Activated B cell treated with CpG ODN at 0.5 μM for 24 hours (primary cell): ENCODE results near the gene KSR2. TPM values are rescaled to one million over a fixed set of nuclear protein-coding genes. Genes with fewer than 3 reads are reported as not detected.

Experiments used
- ATAC-seq: fragments of 200-7000 bp; cut with Tn5 transposase; one replicate; pipeline ENCODE4 v1.10.0; 2021; ENCODE audit warnings: low read depth, mild to moderate bottlenecking, moderate library complexity
- CTCF ChIA-PET: fragments of 350-600 bp; sonication (Branson Sonifier 250); formaldehyde crosslinking; loops from one replicate; lab custom pipeline; 2021; ENCODE audit warnings: antibody characterized with exemption; lab: Charles Lee
- POLR2A ChIA-PET: fragments of 350-600 bp; sonication (Branson Sonifier 250); formaldehyde crosslinking; loops from one replicate; lab custom pipeline; 2021; ENCODE audit warnings: antibody characterized with exemption; lab: Charles Lee
- DNase-seq: peaks from one replicate; pipeline ENCODE4 v3.0.0; 2022
- H3K27ac Mint-ChIP-seq: one replicate; pipeline ENCODE4 v1.8.0; 2020; ENCODE audit warnings: mixed read lengths
- H3K27me3 Mint-ChIP-seq: one replicate; pipeline ENCODE4 v1.8.0; 2021; ENCODE audit warnings: mixed read lengths
- H3K36me3 Mint-ChIP-seq: one replicate; pipeline ENCODE4 v1.8.0; 2021; ENCODE audit warnings: low read depth, mixed read lengths
- H3K4me1 Mint-ChIP-seq: one replicate; pipeline ENCODE4 v1.8.0; 2021; ENCODE audit warnings: mixed read lengths
- H3K4me3 Mint-ChIP-seq: one replicate; pipeline ENCODE4 v1.8.0; 2020; ENCODE audit warnings: mild to moderate bottlenecking, mixed read lengths
- H3K9me3 Mint-ChIP-seq: one replicate; pipeline ENCODE4 v1.8.0; 2020; ENCODE audit warnings: mixed read lengths
- intact Hi-C: fragments of 100-400 bp; cut with micrococcal nuclease; formaldehyde crosslinking; loops from one replicate; pipeline ENCODE4 v1.15.1; 2024
- total RNA-seq: library from RNA; stranded (reverse); gene quantifications from 2 replicates; pipeline ENCODE4 v1.2.3, GENCODE V29; 2022
- TF ChIP-seq, protein P1 (sequence below): fragments of 200-600 bp; IDR thresholded peaks from one replicate; pipeline ENCODE4 v1.8.0; 2022; ENCODE audit warnings: antibody characterized with exemption, mild to moderate bottlenecking

KSR2 gene
- total RNA-seq, 1 donor from 2014 or later, result not detected

DNA sequence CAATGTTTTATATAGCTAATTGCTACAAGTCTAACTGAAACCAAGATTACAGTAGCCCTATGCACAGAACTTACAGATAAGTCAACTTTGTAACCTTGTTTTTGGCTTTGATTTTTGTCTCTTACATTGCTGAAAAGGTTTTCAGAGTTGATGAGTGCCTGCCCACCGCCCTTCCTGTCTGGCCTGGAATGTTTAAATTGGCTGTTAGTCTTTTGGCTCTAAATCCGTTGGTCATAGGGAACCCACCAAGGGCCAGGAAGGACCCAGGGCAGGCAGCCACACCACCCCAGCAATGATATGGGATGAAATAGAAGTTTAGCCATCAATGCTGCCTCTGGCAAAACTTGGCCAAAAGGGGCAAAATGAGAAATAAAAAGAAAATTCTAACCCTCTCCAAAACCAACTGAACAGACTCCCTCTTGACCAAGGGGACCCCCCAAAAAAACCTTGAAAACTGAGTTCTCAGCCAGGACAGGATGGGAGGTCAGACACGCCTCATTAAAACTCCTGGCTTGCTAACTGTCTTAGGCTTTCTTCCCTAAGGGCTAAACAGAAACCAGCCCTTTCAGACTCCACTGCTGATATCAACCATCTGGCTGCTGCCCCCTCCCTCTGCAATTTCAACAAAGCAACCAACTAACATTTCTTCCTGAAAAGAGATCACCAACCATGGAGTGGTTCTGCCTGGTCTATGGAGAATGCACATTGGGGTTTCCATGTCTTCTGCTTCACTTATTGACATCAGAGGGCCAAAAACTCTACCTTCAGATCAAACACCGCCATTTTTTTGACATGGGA lies 365.3 kb downstream of the KSR2 start:
- Mint-ChIP-seq H3K4me1 (no peaks in the 10 kb centered on the region), H3K27ac (no peak overlapping the region), H3K4me3 (no peak overlapping the region), H3K9me3 (no peaks in the 10 kb centered on the region), H3K27me3 (no peaks in the 10 kb centered on the region), H3K36me3 (no peaks in the 10 kb centered on the region)
- ChIA-PET POLR2A (no interaction called here), CTCF (no interaction called here)
- intact Hi-C loops, result no loop called here
- ATAC-seq (no peak), DNase-seq (no peak)
- TF ChIP-seq, protein P1, sequence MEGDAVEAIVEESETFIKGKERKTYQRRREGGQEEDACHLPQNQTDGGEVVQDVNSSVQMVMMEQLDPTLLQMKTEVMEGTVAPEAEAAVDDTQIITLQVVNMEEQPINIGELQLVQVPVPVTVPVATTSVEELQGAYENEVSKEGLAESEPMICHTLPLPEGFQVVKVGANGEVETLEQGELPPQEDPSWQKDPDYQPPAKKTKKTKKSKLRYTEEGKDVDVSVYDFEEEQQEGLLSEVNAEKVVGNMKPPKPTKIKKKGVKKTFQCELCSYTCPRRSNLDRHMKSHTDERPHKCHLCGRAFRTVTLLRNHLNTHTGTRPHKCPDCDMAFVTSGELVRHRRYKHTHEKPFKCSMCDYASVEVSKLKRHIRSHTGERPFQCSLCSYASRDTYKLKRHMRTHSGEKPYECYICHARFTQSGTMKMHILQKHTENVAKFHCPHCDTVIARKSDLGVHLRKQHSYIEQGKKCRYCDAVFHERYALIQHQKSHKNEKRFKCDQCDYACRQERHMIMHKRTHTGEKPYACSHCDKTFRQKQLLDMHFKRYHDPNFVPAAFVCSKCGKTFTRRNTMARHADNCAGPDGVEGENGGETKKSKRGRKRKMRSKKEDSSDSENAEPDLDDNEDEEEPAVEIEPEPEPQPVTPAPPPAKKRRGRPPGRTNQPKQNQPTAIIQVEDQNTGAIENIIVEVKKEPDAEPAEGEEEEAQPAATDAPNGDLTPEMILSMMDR, result no peak

DNA sequence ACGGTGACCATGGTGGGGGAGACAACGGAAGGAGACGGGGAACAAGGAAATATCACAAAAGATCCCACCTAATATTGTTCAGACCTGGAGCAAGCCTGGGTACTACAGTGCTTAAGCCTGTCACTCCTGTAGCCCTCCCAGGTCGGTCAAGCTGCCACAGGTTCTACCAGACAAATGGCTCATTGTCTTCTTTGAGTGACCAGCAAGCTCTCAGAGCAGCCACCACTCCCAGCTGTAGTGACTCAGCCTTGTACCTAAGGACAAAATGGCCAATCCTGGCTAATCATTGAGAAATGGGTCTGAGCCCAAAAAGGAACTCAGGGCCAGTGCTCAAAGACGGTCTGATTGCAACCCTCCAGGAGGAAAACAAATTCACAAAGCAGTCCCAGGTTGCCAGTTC lies 368.9 kb downstream of the KSR2 start:
- peaks cover 3% of the 10 kb centered on the region for H3K27me3 Mint-ChIP-seq
- ATAC-seq (no peak), DNase-seq (no peak)
- ChIA-PET POLR2A (no interaction called here), CTCF (interaction anchor here (0.6 kb wide), 1 partner anchor 1600 kb away, joined by 4 read pairs; no protein-coding TSS in a partner anchor)
- TF ChIP-seq, protein P1, result no peak
- no peaks in the 10 kb centered on the region for H3K36me3 Mint-ChIP-seq
- no peaks in the 10 kb centered on the region for H3K4me1 Mint-ChIP-seq
- intact Hi-C loops, result no loop called here
- peaks cover 3% of the 10 kb centered on the region for H3K9me3 Mint-ChIP-seq
- no peak overlapping the region for H3K4me3 Mint-ChIP-seq
- no peak overlapping the region for H3K27ac Mint-ChIP-seq

DNA sequence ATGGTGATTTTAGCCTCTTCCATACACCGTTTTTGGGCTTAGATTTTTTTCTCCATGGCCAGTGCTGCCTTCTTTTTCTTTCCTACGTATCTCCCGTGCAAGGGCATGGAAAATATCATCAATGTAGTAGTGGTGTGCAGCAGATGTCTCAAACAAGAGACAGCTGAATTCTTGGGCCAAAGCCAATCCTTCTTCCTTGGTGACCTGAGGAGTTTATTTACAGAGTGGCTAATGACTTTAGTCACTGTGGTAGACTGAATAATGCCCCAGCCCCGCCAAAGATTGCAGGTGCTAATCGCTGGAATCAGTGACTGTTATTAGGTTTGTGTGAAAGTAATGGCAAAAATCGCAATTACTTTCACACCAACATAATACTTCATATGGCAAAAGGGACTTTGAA lies 371.8 kb downstream of the KSR2 start:
- H3K27ac Mint-ChIP-seq, result no peak overlapping the region
- H3K27me3 Mint-ChIP-seq, result peaks cover 10% of the 10 kb centered on the region
- no peak overlapping the region for H3K4me3 Mint-ChIP-seq
- ATAC-seq, result no peak
- POLR2A ChIA-PET, result no interaction called here
- CTCF ChIA-PET, result no interaction called here
- intact Hi-C loops, result no loop called here
- TF ChIP-seq, protein P1, result no peak
- peaks cover 3% of the 10 kb centered on the region for H3K9me3 Mint-ChIP-seq
- no peaks in the 10 kb centered on the region for H3K36me3 Mint-ChIP-seq
- DNase-seq, result no peak
- H3K4me1 Mint-ChIP-seq, result no peaks in the 10 kb centered on the region

DNA sequence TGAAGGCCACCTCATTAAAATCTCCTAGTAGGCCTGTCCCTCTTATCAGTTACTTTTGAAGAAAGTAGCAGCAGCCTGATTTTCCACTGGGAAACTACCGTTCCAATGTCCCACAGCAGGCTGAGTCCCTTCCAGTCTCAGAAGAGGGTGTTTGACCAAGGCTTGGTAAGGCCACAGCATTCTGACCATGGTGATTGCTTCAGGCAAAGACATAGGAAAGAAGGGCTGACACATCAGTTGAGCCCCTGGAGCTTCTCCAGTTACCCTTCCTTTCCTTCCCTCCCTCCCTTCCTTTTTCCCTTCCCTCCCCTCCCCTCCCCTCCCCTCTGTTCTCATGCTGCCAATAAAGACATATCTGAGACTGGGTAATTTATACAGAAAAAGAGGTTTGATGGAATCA lies 373.0 kb downstream of the KSR2 start:
- ATAC-seq (no peak), DNase-seq (no peak)
- Mint-ChIP-seq H3K27ac (no peak overlapping the region), H3K4me3 (no peak overlapping the region), H3K27me3 (peaks cover 10% of the 10 kb centered on the region), H3K4me1 (no peaks in the 10 kb centered on the region), H3K36me3 (no peaks in the 10 kb centered on the region), H3K9me3 (peaks cover 5% of the 10 kb centered on the region)
- ChIA-PET POLR2A (no interaction called here), CTCF (no interaction called here)
- TF ChIP-seq, protein P1, result no peak
- intact Hi-C loops, result no loop called here

DNA sequence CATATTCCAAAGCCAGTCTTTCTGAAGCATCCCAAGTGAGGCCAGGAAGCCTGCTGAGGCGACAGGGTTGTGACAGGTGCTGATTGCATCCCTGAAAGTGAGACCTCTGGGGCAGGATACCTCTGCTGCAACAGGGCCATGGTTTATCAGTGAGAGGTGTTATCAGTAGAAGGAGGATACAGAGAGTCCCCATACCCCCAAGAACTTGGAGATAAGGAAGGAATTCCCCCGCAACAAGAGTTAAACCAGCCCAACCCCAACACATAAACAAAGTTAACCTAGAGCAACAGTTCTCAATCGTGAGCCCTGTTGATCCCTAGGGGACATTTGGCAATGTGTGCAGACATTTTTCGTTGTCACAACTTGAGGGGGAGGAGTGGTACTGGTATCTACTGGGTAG lies 374.3 kb downstream of the KSR2 start:
- no peak overlapping the region for H3K4me3 Mint-ChIP-seq
- ChIA-PET CTCF (no interaction called here), POLR2A (no interaction called here)
- no peaks in the 10 kb centered on the region for H3K36me3 Mint-ChIP-seq
- TF ChIP-seq, protein P1, result no peak
- H3K27ac Mint-ChIP-seq, result no peak overlapping the region
- peaks cover 8% of the 10 kb centered on the region for H3K9me3 Mint-ChIP-seq
- intact Hi-C loops, result no loop called here
- no peak for ATAC-seq
- H3K27me3 Mint-ChIP-seq, result peaks cover 10% of the 10 kb centered on the region
- no peaks in the 10 kb centered on the region for H3K4me1 Mint-ChIP-seq
- no peak for DNase-seq
